ENCODE measurements around the gene PHAX. TPM values are rescaled to one million over a fixed set of nuclear protein-coding genes. Genes with fewer than 3 reads are reported as not detected.

PHAX gene
- total RNA-seq, 2 donors from 2014 or later = 22.2 to 40.7 TPM

DNA sequence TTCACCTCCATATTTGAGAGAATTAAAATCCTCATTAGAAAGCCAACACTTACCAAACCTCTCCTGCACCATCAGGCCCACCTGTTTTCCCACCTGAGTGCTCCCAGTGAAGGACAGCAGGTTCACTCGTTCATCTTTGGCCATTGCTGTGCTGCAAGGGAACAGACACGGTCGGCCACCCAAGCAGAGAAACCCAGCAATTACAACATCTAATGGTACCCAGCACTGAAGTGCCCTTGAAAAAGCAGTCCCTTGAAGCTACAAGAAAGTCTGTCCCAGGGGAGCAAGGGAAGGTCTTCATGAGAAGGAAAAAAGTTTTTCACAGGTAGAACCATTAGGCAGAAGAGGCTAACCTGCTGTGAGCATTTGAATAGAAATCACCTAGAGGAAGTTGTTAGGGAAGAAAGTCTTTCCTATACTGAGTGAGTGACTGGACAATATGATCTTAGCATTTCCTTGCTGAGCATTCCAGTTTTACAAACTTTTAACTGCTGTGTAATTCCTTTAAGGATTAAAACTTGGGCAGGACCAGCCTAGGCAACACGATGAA is 32.5 kb upstream of the PHAX start:
- H3K9me3 ChIP-seq = no peaks in the 10 kb centered on the region
- H3K4me1 ChIP-seq (replicated peaks) = no peaks in the 10 kb centered on the region
- no peaks in the 10 kb centered on the region for H3K27me3 ChIP-seq (replicated peaks; ENCODE audit: insufficient read depth)
- 88% methylated on average over 4 of the region's 4 CpGs for WGBS
- DNase-seq (ENCODE audit: low spot score) = no peak
- H3K4me3 ChIP-seq = no peak overlapping the region
- no peak overlapping the region for H3K27ac ChIP-seq
- intact Hi-C loops (cut with DNase I) = no loop called here
- no peak for TF ChIP-seq POLR2AphosphoS5 (IDR thresholded peaks at IDR 0.05)
- TF ChIP-seq POLR2A (IDR thresholded peaks at IDR 0.05) = no peak
- TF ChIP-seq, protein P1, sequence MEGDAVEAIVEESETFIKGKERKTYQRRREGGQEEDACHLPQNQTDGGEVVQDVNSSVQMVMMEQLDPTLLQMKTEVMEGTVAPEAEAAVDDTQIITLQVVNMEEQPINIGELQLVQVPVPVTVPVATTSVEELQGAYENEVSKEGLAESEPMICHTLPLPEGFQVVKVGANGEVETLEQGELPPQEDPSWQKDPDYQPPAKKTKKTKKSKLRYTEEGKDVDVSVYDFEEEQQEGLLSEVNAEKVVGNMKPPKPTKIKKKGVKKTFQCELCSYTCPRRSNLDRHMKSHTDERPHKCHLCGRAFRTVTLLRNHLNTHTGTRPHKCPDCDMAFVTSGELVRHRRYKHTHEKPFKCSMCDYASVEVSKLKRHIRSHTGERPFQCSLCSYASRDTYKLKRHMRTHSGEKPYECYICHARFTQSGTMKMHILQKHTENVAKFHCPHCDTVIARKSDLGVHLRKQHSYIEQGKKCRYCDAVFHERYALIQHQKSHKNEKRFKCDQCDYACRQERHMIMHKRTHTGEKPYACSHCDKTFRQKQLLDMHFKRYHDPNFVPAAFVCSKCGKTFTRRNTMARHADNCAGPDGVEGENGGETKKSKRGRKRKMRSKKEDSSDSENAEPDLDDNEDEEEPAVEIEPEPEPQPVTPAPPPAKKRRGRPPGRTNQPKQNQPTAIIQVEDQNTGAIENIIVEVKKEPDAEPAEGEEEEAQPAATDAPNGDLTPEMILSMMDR (IDR thresholded peaks at IDR 0.05) = no peak
- peaks cover 0 to 13% of the 10 kb centered on the region in 2 donors for H3K36me3 ChIP-seq

DNA sequence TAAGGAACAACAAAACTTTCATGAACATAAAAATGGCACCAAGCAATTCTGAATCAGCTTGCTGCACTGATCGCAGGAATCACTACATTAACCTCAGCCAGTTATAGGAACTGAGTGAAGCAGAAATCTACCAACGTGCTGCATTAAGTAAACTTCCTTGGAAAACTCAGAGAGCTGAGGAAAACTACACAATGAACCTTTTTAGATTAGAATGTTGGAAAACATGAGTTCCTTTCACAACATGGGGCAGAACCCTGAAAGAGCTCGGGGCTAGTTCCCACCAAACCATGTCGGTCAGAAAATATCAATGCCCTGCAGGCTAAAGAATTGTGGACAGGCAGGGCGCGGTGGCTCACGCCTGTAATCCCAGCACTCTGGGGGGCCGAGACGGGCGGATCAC is 25.1 kb upstream of the PHAX start:
- no peaks in the 10 kb centered on the region for H3K9me3 ChIP-seq
- no peaks in the 10 kb centered on the region for H3K27me3 ChIP-seq (replicated peaks; ENCODE audit: insufficient read depth)
- 91% methylated on average over 10 of the region's 10 CpGs for WGBS
- no peak overlapping the region for H3K4me3 ChIP-seq
- no peak for TF ChIP-seq POLR2AphosphoS5 (IDR thresholded peaks at IDR 0.05)
- no peak for TF ChIP-seq POLR2A (IDR thresholded peaks at IDR 0.05)
- TF ChIP-seq, protein P1 (IDR thresholded peaks at IDR 0.05) = no peak
- H3K4me1 ChIP-seq (replicated peaks) = no peaks in the 10 kb centered on the region
- no peak for DNase-seq (ENCODE audit: low spot score)
- H3K27ac ChIP-seq = no peak overlapping the region
- intact Hi-C loops (cut with DNase I) = no loop called here
- H3K36me3 ChIP-seq = peaks cover 0 to 8% of the 10 kb centered on the region in 2 donors

DNA sequence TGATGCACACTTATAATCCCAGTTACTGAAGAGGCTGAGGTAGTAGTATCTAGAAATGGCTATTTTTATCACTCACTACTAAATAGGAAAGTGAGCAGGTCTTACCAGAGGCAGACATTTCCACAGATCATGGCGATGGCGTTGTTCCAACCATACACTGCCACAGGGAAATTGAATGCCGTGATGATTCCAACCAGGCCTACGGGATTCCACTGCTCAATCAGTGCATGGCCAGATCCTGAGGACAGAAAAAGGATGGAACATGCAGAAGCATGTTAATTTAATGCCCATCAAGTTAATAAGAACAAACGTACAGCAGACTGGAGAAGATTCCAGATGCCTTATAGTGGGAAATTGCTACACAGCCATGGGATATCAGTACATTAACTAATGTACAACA is 23.8 kb upstream of the PHAX start:
- H3K9me3 ChIP-seq = no peaks in the 10 kb centered on the region
- no peak for DNase-seq (ENCODE audit: low spot score)
- H3K27ac ChIP-seq = no peak overlapping the region
- no peak for TF ChIP-seq POLR2AphosphoS5 (IDR thresholded peaks at IDR 0.05)
- TF ChIP-seq, protein P1 (IDR thresholded peaks at IDR 0.05) = no peak
- TF ChIP-seq POLR2A (IDR thresholded peaks at IDR 0.05) = no peak
- H3K4me3 ChIP-seq = no peak overlapping the region
- intact Hi-C loops (cut with DNase I) = no loop called here
- no peaks in the 10 kb centered on the region for H3K4me1 ChIP-seq (replicated peaks)
- 75% methylated on average over 5 of the region's 5 CpGs for WGBS
- H3K36me3 ChIP-seq = peaks cover 0 to 11% of the 10 kb centered on the region in 2 donors
- H3K27me3 ChIP-seq (replicated peaks; ENCODE audit: insufficient read depth) = no peaks in the 10 kb centered on the region

DNA sequence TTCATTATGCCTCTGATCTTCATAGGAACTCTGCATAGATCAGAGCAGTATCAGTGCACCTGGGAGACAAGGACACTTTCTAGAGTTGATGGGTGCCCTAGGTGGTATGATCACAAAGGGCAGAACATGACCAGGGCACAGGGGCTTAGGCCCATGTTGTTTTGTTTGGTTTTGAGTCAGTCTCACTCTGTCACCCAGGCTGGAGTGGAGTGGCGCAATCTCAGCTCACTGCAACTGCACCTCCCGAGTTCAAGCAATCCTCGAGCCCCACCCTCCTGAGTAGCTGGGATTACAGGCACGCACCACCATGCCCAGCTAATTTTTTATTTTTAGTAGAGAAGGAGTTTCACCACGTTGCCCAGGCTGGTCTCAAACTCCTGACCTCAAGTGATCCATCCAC is 23.3 kb upstream of the PHAX start:
- H3K4me1 ChIP-seq (replicated peaks) = no peaks in the 10 kb centered on the region
- WGBS = 87% methylated on average over 5 of the region's 5 CpGs
- H3K36me3 ChIP-seq = peaks cover 0 to 8% of the 10 kb centered on the region in 2 donors
- no peaks in the 10 kb centered on the region for H3K9me3 ChIP-seq
- H3K4me3 ChIP-seq = no peak overlapping the region
- intact Hi-C loops (cut with DNase I) = no loop called here
- H3K27me3 ChIP-seq (replicated peaks; ENCODE audit: insufficient read depth) = no peaks in the 10 kb centered on the region
- DNase-seq (ENCODE audit: low spot score) = no peak
- TF ChIP-seq, protein P1 (IDR thresholded peaks at IDR 0.05) = no peak
- TF ChIP-seq POLR2A (IDR thresholded peaks at IDR 0.05) (no peak), POLR2AphosphoS5 (IDR thresholded peaks at IDR 0.05) (no peak)
- no peak overlapping the region for H3K27ac ChIP-seq

DNA sequence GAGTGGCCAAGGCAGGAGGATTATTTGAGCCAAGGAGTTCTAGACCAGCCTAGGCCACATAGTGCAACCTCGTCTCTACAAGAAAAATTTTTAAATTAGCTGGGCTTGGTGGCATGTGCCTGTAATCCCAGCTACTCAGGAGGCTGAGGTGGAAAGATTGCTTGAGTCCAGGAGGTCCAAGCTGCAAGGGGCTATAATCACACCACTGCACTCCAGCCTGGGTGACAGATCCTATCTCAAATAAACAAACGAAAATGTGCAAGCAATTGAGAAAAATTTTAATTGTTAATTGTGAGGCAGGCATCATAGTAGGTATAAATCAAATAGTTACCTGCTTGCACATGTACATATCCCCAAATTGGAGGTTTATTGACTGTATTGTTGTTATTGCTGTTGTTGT is 21.0 kb upstream of the PHAX start:
- DNase-seq (ENCODE audit: low spot score) = no peak
- Histone ChIP-seq H3K4me3 (no peak overlapping the region), H3K27ac (no peak overlapping the region), H3K4me1 (replicated peaks) (no peaks in the 10 kb centered on the region), H3K36me3 (peaks cover 0 to 7% of the 10 kb centered on the region in 2 donors), H3K27me3 (replicated peaks; ENCODE audit: insufficient read depth) (no peaks in the 10 kb centered on the region), H3K9me3 (no peaks in the 10 kb centered on the region)
- WGBS = 86% methylated on average over 2 of the region's 2 CpGs
- intact Hi-C loops (cut with DNase I) = no loop called here
- no peak for TF ChIP-seq POLR2A (IDR thresholded peaks at IDR 0.05)
- no peak for TF ChIP-seq POLR2AphosphoS5 (IDR thresholded peaks at IDR 0.05)
